OCI-LY7 (cell line): ENCODE measurements around the gene STAM2. TPM values are rescaled to one million over a fixed set of nuclear protein-coding genes. Genes with fewer than 3 reads are reported as not detected.

Experiments used
- BruUV-seq: library from RNA; stranded (reverse); fragments of 400-500 nt; replicated peaks from 2 replicates; lab custom pipeline; 2021; lab: Mats Ljungman, UMichigan
- CTCF ChIA-PET: fragments of 300-600 bp; sonication (Branson Sonifier 250); formaldehyde crosslinking; loops from one replicate; lab custom pipeline; 2022; ENCODE audit warnings: antibody characterized with exemption; ENCODE audit not compliant: unreplicated experiment; lab: Charles Lee
- POLR2A ChIA-PET: fragments of 300-600 bp; sonication (Branson Sonifier 250); formaldehyde crosslinking; loops from one replicate; lab custom pipeline; 2022; ENCODE audit warnings: antibody characterized with exemption; lab: Charles Lee
- DNase-seq: peaks from one replicate; pipeline ENCODE4 v3.0.0-alpha.2; 2015; ENCODE audit warnings: low spot score
- H2AFZ ChIP-seq: fragments of 200-600 bp; sonication (generic), shearing (Covaris generic); 2 replicates; pipeline ENCODE4 v1.6.1; 2014; ENCODE audit warnings: mild to moderate bottlenecking, antibody characterized with exemption, low read length, moderate library complexity
- H3K27ac ChIP-seq: fragments of 200-600 bp; sonication (generic); 2 replicates; pipeline ENCODE4 v1.5.1; 2014; ENCODE audit warnings: mixed run types, low read depth, mild to moderate bottlenecking, moderate library complexity, low read length, inconsistent platforms; ENCODE audit not compliant: poor library complexity, severe bottlenecking
- H3K36me3 ChIP-seq: fragments of 200-600 bp; sonication (generic); 2 replicates; pipeline ENCODE4 v1.6.1; 2014; ENCODE audit warnings: mild to moderate bottlenecking, antibody characterized with exemption, low read length, moderate library complexity, mixed read lengths; ENCODE audit not compliant: insufficient read depth
- H3K4me1 ChIP-seq: fragments of 200-600 bp; sonication (generic); 2 replicates; pipeline ENCODE4 v1.5.1; 2014; ENCODE audit warnings: mild to moderate bottlenecking, low read length; ENCODE audit not compliant: insufficient read depth, poor library complexity, severe bottlenecking
- H3K4me2 ChIP-seq: fragments of 200-600 bp; sonication (generic); 2 replicates; pipeline ENCODE4 v1.6.1; 2014; ENCODE audit warnings: mild to moderate bottlenecking, low read length
- H3K4me3 ChIP-seq: fragments of 200-600 bp; sonication (generic); 2 replicates; pipeline ENCODE4 v1.5.1; 2014; ENCODE audit warnings: mild to moderate bottlenecking, low read depth, low read length; ENCODE audit not compliant: poor library complexity, severe bottlenecking
- H3K79me2 ChIP-seq: fragments of 200-600 bp; sonication (generic); 2 replicates; pipeline ENCODE4 v1.6.1; 2016; ENCODE audit warnings: low read depth, mild to moderate bottlenecking, low read length, moderate library complexity, mixed read lengths; ENCODE audit not compliant: insufficient read depth
- H3K9me2 ChIP-seq: fragments of 200-600 bp; sonication (generic); 2 replicates; pipeline ENCODE4 v1.6.1; 2016; ENCODE audit warnings: mild to moderate bottlenecking, low read length, mixed read lengths; ENCODE audit not compliant: insufficient read depth
- H3K9me3 ChIP-seq: fragments of 200-600 bp; sonication (generic); 2 replicates; pipeline ENCODE4 v1.6.1; 2014; ENCODE audit warnings: mild to moderate bottlenecking, mixed run types, low read length, mixed read lengths
- H4K20me1 ChIP-seq: fragments of 200-600 bp; sonication (generic); 2 replicates; pipeline ENCODE4 v1.6.1; 2014; ENCODE audit warnings: mild to moderate bottlenecking, antibody characterized with exemption, low read length, moderate library complexity, mixed read lengths; ENCODE audit not compliant: insufficient read depth
- CTCF ChIP-seq: fragments of 200-600 bp; sonication (generic); conservative IDR thresholded peaks from 2 replicates; pipeline ENCODE4 v1.5.1; 2014; ENCODE audit warnings: mild to moderate bottlenecking, antibody characterized with exemption, low read length, moderate library complexity, mixed read lengths
- EZH2phosphoT487 ChIP-seq: fragments of 200-600 bp; sonication (generic); IDR thresholded peaks from 2 replicates; pipeline ENCODE4 v1.6.1; 2018; ENCODE audit warnings: low read depth, borderline replicate concordance, mild to moderate bottlenecking, mixed run types, antibody characterized with exemption, low read length, moderate library complexity, mixed read lengths
- intact Hi-C: fragments of 100-400 bp; cut with micrococcal nuclease; formaldehyde crosslinking; loops from one replicate; pipeline ENCODE4 v1.10.0; 2022; ENCODE audit not compliant: unreplicated experiment
- total RNA-seq, 2 experiments: library from RNA; depleted of rRNA in 1 of 2; stranded (reverse); fragments of >200 nt in 1 of 2; shearing (Covaris generic) in 1 of 2; gene quantifications; 2 replicates each; pipeline ENCODE4 v1.2.3, GENCODE V29; 2014 to 2022

STAM2 gene
- total RNA-seq, 2 experiments from 2014 or later: 17.7 to 22.1 TPM

GRCh38 chr2:152078662-152079061 lies 96.9 kb downstream of the STAM2 start:
- TF ChIP-seq CTCF: no peak
- no peak for TF ChIP-seq EZH2phosphoT487

DNA sequence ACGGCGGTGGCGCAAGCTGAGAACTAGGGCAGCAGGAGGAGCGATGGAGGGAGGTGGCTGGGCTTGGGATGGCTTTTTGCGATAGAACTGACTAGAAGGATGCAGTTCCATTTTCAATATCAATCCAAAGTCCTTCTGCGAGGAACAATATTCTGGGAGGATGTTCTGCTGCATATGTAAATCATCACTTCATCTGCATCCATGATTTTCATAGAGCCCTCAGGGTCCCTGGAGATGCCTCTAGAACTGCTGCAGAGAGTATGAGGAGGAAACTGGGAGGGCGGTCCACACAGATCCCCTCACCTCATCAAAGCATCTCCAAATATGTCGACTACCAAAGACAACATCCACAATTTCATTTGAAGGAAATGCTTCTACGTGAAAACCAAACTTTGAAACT lies 97.5 kb downstream of the STAM2 start:
- no peak overlapping the region for H3K27ac ChIP-seq
- no TSS peak for BruUV-seq
- intact Hi-C loops: no loop called here
- no peaks in the 10 kb centered on the region for H3K9me3 ChIP-seq
- H3K4me2 ChIP-seq: no peak overlapping the region
- TF ChIP-seq EZH2phosphoT487: no peak
- TF ChIP-seq CTCF: no peak
- CTCF ChIA-PET: no interaction called here
- H3K79me2 ChIP-seq: no peaks in the 10 kb centered on the region
- no peak for DNase-seq
- no peaks in the 10 kb centered on the region for H4K20me1 ChIP-seq
- no peaks in the 10 kb centered on the region for H3K9me2 ChIP-seq
- POLR2A ChIA-PET: no interaction called here
- H3K36me3 ChIP-seq: no peaks in the 10 kb centered on the region
- no peaks in the 10 kb centered on the region for H3K4me1 ChIP-seq
- H3K4me3 ChIP-seq: no peak overlapping the region
- H2AFZ ChIP-seq: no peak overlapping the region

More at GRCh38 chr2:152078662-152079061, 96.9 kb downstream of the STAM2 start:
- H3K36me3 ChIP-seq: no peaks in the 10 kb centered on the region
- no peak overlapping the region for H3K4me3 ChIP-seq
- no peak overlapping the region for H2AFZ ChIP-seq
- H3K4me2 ChIP-seq: no peak overlapping the region
- no peaks in the 10 kb centered on the region for H3K4me1 ChIP-seq
- H4K20me1 ChIP-seq: no peaks in the 10 kb centered on the region
- H3K9me3 ChIP-seq: no peaks in the 10 kb centered on the region
- H3K79me2 ChIP-seq: no peaks in the 10 kb centered on the region
- BruUV-seq: no TSS peak
- no peaks in the 10 kb centered on the region for H3K9me2 ChIP-seq
- ChIA-PET POLR2A (interaction anchor here (0.7 kb wide), 1 partner anchor 15 kb away, joined by 3 read pairs; no protein-coding TSS in a partner anchor), CTCF (no interaction called here)
- intact Hi-C loops: no loop called here
- DNase-seq: no peak
- no peak overlapping the region for H3K27ac ChIP-seq

DNA sequence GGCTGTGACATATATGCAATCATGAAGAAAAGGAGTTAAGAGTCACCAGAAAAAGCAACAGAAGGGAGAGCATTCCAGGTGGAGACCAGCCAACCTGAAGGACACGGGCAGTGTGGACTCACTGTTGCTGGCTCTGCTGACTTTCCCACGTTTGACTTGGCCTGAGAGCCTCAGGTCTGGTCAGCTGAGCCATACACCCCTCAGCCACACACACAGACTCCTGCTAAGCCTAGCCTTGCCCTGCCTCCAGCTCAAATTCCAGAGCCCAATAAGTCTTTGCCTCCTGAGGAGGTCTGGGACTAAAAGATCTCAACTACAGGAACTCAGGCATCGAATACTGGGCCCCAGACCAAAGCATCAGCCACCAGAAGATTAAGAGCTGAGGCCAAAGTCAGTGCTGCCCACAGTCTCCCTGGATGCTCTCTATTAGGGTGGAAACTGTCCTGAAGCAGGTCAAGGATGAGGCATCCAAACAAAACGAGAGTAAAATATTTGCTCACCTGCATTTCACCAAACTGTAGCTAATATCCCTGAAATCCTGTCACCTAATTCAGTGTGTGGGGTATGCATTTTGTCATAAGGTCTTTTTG lies 100.0 kb downstream of the STAM2 start:
- no peaks in the 10 kb centered on the region for H3K36me3 ChIP-seq
- intact Hi-C loops: no loop called here
- no peaks in the 10 kb centered on the region for H4K20me1 ChIP-seq
- no peak overlapping the region for H3K27ac ChIP-seq
- no peaks in the 10 kb centered on the region for H3K79me2 ChIP-seq
- no peak for DNase-seq
- H3K4me2 ChIP-seq: no peak overlapping the region
- H3K4me3 ChIP-seq: no peak overlapping the region
- H3K4me1 ChIP-seq: no peaks in the 10 kb centered on the region
- H2AFZ ChIP-seq: no peak overlapping the region
- no peaks in the 10 kb centered on the region for H3K9me3 ChIP-seq
- CTCF ChIA-PET: no interaction called here
- POLR2A ChIA-PET: interaction anchor here (0.7 to 1.5 kb wide), 2 partner anchors 13 to 235 kb away, joined by 3 read pairs; no protein-coding TSS in a partner anchor
- no TSS peak for BruUV-seq
- no peak for TF ChIP-seq EZH2phosphoT487
- TF ChIP-seq CTCF: no peak
- H3K9me2 ChIP-seq: no peaks in the 10 kb centered on the region
